HG03060 (cell line): ENCODE measurements around the gene WFDC5.
"Not testable (repeated sequence)": the region's sequence is repeated elsewhere in the genome, so short reads cannot be mapped to it uniquely, and the experiment has no call there.

Experiments
- ATAC-seq: cut with Tn5 transposase; IDR thresholded peaks from one replicate; pipeline ENCODE4 v1.9.1; 2021; ENCODE audit warnings: low read depth, moderate number of reproducible peaks; ENCODE audit not compliant: unreplicated experiment

Gene WFDC5

DNA sequence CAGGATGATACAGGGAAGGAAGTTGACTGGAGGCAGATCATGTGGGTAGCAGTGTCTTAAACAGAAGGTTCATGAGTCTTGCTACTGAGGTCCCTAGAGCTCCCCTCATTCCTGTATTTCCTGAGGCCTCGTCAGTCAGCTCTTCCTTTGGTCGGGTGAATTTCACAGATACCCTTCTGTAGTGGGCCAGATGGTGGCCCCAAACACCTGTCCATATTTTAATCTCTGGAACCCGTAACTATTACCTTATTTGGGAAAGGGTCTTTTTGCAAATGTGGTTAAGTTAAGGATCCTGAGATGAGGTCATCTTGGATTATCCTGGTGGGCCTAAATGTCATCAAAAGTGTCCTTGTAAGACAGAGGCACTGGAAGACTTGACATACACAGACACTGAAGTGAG is 23.6 kb downstream of the WFDC5 start:
- no peak for ATAC-seq

DNA sequence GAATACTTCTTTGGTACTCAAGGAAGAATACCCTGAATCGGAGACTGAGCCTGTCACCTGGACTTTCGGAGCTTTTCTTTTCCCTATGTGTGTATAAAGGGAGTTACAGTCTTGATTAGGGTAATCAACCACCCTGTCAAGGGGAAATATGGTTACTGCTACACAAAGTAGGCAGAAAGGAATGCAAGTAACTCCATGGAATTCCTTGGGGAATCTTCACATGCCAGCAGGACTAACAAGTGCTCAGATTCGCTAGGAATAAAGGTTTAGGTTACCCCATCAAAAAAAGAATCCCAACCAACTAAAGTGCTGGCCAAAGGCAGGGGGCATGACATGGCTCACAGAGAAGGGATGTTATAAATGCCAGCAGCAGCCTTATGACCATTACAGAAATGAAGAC is 24.5 kb downstream of the WFDC5 start:
- ATAC-seq = no peak

DNA sequence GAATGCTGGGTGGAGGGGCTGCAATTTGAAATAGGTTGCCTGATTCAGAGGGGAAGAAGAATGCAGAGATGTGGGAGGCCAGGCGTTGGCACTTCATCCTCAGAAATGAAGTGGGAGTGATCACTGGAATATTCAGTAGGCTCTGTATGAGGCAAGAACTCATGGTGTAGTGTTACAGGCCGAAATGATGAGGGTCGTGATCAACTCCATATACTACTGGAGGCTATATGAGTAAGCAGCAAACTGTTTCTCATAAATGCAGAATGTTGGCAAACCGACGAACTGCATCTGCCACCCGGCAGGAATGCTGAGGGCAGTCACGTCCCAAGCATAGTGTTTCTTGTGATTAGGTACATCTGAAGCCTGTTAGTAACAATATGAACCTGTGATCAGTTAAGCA is 26.7 kb downstream of the WFDC5 start:
- ATAC-seq = no peak

DNA sequence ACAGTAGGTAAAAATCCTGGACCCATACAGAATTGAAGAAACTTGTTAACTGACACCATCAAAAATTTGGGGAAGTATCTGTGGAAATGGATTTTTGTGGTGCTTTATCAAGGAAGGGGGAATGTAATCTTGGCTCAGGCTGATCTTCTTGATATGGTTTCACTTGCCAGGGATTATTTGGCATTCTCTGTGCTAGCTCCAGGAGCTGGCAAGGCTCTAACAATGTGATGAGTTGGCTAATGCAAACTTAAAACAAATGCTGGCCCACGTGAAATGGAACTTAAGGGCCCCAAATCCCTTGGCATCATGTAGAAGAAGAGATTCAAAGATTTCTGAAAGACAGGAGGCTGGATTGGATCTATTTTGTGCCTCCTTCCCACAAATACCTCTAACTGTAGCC is 27.2 kb downstream of the WFDC5 start:
- ATAC-seq = no peak

DNA sequence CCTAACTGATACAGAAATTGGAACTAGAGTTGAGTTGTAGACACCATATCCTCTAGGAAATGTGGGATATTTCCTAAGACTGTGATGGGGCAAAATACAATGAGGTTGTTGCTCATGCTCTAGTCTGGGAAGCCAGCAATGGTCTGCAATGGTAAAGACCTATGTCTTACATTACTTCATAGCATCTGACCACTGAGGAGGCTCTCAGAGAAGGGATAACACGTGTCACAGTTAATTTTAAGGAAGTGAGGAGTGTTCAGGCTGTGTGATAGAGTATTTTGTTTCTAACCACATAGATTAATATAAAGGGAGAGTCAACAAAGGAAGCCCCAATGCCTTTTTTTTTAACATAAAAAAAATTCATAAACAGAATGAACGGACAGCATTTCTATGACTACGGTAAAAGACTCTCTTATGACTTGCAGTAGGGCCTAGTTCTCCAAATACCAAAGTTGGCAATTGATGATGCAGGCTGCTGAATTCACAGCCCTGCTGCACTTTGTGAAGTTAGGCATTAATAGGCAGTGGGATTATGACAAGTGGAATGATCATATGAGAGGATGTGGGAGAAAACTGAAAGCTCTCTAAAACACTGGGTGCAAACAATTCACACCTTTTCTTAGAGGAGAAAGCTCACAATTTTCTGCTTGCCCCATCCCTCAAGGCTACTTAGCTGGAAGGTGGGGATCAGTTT is 27.7 kb downstream of the WFDC5 start:
- no peak for ATAC-seq

DNA sequence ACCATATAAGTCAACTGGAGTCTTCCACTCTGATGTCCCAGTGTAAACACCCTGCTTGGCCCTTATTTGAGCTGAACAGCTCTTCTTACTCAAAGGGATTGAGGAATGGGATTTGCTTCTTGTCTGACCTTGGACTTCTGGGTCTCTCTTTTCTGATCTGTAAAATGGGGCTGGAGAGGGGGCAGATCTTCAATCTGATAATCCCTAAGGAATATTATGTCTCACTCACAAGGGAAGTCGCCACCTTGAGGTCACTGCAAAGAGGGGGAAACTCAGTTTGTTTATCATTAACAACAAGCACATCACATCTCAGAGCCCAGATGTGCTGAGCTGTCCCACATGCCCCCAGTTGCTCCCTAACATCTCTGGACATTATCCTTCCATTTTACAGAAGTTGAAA is 29.1 kb downstream of the WFDC5 start:
- ATAC-seq = no peak

DNA sequence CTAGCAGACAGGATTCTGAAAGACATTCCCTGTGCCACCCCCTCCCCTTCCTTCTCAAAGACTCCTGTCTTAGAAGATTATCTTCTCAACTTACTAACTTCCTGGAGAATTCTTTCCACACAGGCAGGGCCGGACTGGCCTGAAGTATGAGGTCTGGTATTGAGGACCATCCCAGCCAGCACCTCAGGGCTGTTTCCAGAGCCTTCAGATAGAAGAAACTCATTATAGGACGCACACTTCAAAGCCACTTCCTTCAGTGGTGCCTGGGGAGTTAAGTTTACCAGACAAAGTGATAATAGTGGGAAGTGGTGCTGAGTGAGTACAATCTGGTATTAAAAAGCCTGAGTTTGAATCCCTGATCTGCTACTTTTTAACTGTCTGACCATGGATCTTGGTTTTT is 29.7 kb downstream of the WFDC5 start:
- no peak for ATAC-seq

DNA sequence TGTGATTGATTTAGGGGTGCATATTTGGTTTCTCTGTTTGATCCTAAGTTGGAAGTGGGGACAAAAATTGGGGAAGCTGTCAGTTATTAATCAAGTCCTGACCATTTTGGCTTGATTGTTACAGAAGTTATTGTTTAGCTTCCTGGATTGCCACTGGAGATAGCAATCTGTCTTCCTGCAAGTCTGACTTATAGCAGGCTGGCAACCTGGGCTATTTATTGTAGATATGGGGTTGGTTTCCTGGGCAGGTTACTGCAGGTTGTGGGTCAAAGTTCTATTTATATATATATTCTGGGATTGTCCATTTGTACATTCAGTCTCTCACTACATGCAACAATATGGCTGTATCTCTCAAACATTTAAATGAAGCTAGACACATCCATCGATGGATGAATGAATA is 31.8 kb downstream of the WFDC5 start:
- ATAC-seq = no peak

DNA sequence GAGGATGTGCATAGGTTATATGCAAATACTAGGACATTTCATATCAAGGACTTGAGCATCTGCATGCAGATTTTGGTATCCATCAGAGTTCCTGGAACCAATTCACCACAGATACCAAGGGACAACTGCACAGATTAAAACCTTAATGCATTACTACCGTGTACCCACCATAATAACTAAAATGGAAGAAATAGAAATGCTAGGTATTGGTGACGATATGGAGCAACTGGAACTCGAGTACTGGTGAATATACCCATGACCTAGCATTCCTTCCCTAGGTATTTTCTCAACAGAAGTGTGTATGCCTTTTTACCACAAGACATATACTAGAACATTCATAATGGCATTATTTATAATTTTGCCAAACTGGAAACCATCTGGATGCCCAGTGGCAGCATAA is 32.5 kb downstream of the WFDC5 start:
- no peak for ATAC-seq

DNA sequence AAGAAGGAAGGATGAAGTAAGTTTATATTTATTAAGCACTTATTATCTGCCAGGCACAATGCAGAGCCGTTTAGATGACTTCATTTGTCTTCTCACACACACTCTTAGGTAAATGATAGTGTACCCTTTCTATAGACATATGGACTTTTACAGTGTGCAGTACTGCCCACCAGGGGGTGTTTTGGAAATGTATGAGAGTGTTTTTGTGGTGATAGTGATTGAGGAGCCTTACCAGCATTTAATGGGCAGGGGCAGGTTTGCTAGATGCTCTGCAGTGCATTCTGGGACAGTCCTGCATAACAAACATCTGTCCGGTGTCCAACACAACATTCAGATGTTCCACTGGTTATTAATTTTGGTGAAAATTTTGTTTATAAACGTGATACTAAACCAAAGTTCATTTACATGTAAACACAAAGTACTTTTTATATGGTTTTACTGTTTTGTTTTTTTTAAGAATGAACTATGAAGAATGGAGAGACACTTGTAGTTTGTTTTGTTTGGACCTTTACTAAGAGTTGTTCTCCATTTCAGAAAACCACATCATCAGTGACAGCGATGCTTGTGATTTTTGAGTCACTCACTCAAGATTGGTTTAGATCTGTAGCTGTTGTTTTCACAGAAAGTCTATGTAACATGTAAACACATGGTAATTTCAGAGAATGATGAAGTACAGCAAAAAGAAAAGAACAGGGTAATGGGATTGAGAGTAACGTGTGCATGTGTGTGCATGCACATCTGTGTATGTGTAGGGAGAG is 33.9 kb downstream of the WFDC5 start:
- ATAC-seq = no peak

DNA sequence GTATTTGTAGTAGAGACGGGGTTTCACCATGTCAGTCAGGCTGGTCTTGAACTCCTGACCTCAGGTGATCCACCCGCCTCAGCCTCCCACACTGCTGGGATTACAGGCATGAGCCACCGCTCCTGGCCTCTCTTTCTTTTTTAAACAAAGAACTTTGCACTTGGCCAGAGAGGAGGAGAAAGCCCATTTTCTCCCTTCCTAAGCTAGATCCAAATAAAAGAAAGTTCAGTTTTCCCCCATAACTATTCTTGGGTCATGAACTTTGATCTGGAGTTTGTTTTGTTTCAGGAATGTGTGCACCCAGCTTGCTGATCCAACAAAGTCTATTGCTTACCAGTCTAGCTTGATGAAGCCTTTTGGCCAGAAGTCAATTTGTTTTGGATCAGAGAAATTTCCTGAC is 37.4 kb downstream of the WFDC5 start:
- ATAC-seq = no peak

DNA sequence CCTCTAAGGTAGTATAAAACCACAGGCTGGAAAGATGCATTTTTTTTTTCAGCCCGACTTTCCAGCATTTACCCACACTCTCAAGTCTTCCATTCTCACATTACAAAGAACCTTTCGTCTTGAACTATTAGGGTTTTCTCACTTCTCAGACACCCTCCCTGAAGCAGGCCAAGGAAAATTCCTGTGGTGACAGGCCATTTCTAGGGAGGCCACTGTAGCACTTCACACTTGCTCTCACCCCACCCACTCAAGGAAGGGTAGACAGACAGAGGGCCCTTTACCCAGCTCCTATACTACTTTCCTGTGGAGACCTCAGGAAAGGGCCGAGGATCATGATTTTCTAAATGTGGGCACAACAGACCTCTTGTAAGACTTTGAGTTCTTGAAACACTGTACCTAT is 41.8 kb downstream of the WFDC5 start:
- ATAC-seq = no peak

DNA sequence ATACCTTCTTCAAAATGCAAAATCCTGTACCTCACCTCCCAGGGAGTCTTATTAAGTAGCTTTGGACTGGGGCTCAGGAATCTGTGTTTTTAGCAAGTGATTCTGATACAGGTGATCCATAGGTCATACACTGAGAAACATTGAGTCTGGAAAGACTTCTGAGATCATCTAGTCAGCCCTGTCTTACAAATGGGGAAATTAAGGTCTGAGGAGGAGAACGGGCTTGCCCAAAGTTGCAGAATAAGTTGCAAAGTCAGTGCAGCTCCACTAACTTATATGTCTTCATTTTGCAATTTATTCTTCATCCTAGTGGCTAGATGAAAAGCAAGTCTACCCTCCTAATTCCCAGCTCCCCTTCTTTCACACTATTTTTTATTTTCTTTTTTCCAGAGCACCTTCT is 42.9 kb downstream of the WFDC5 start:
- no peak for ATAC-seq

DNA sequence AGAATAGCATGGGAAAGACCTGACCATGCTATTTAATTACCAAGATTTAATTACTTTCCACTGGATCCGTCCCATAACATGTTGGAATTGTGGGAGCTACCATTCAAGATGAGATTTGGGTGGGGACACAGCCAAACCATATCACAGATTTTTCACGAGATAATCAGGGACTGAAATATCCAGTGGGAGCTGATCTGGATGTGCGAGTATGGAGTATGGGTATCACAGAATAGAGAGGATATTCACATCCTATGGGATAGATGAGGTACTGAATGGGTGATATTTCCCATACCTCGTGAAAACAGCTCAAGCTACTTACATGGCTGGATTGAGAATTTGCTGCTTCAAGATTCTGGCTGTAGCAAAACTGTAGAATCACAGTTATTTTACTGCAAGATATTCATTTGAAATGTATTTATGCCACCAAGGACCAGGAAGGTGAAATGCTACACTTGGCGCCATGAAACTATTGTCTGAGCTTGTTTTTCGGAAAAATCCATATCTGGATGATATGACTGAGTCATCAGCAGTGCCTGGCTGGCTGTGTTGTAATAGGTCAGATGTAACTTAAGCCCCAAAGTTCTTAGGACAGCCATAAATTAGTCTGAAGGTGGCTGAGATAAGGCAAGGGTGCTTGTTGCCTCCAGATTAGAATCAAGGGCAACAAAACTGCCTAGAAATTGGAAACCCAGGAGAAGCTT is 43.9 kb downstream of the WFDC5 start:
- no peak for ATAC-seq

DNA sequence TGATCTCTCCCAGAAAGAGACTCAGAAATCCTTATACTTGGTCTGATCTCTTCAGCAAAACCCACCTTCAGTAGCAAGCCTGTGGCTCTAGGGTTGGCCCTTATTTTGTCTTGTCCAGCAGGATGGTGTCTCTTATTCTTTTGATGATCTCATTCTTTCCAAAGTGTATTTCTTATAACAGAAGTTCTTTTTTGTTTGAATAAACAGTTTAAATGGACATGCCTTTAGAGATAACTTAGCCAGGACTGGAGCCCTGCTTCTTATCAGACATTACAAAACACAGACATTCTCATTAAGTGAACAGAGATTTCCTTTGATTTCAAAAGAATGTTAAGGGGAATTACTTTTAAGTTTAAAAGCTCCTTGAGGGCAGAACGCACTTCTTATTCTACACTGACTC is 45.7 kb downstream of the WFDC5 start:
- no peak for ATAC-seq

DNA sequence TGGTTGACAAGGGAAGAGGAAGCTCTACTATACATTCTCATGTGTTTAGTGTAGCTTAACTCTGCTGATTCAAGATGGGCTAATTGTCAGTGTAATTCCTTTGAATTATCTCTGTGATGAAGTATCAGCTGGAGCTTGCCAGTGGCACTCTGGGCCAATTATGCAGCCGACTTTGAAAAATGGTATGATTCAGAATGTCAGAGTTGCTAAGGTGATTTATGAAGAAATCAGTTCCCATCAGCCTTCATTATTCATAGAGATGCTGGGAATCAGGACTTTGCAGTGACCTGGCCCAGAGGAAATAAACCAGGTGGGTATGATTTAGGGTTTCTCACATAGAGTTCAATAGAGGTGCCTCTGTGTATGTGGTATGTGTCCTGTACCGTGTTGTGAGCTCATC is 47.4 kb downstream of the WFDC5 start:
- ATAC-seq = no peak

DNA sequence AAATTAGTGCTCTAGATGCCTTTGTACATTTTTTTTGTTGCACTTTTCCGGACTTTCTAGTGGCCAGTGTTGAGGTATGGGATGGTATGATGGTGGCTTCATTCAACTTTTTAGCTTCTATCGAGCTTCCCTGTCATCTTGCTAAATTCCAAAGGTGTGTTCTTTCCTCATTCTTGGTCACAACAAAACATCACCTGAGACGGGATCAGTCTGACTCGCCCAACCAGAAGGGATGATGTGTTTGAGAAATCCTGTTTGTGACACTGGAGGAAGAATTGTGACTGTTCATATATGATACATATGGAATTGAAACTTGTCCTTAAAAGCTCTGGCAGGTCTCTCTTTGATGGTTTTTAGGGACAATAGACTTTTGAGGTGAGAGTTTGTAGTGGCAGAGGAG is 47.9 kb downstream of the WFDC5 start:
- no peak for ATAC-seq

DNA sequence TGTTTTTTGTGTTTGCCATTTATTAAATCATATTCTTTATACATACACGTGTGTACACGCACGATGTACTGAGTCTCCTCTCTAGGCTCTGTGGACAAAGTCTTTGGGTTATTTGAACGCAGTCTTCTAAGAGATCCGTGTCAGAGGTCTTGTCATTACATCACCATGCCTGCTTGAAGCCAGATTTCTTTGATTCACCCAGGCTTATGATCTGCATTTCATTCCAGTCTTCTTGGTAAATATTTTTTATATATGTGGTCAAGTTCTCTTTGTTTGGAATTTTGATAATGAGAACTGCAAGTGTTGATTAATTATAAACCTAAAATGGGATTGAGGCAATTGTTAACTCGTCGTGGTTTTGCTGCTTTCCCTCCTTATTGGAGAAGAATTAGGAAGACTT is 48.6 kb downstream of the WFDC5 start:
- ATAC-seq = no peak

DNA sequence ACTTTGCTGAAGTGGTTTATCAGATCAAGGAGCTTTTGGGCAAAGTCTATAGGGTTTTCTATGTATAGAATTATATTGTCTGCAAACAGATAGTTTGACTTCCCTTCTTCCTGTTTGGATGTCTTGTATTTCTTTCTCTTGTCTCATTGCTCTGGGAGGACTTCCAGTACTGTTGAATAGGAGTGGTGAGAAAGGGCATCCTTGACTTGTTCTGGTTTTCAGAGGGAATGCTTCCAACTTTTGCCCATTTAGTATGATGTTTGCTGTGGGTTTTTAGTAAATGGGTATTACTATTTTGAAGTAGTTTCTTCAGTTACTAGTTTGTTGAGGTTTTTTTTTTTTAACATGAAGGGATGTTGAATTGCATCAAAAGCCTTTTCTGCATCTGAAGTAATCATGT is 50.2 kb downstream of the WFDC5 start:
- ATAC-seq = no peak

DNA sequence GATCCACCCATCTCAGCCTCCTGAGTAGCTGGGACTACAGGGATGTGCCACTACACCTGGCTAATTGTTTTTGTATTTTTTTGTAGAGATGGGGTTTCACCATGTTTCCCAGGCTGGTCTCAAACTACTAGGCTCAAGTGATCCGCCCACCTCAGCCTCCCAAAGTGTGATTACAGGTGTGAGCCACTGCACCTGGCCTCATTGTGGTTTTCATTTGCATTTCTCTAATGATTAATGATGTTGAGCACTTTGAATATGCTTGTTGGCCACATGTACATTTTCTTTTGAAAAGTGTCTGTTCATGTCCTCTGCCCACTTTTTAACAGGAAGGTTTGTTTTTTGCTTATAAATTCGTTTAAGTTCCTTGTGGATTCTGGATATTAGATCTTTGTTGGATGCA is 51.9 kb downstream of the WFDC5 start:
- ATAC-seq = not testable (repeated sequence)

DNA sequence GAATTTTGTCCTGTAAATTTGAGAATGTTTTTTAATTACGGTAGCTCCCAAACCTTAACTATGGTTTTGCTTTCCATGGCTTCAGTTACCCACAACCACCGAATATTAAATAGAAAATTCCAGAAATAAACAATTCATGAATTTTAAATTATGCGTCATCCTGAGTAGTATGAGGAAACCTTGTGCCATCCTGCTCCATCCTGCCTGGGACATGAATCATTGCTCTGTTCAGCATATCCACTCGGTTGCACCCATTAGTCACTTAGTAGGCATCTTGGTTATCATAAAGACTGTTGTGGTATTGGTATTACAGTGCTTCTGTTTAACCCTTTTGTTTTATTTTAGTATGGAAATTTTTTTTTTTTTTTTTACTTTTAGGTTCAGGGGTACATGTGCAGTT is 53.7 kb downstream of the WFDC5 start:
- ATAC-seq = no peak

DNA sequence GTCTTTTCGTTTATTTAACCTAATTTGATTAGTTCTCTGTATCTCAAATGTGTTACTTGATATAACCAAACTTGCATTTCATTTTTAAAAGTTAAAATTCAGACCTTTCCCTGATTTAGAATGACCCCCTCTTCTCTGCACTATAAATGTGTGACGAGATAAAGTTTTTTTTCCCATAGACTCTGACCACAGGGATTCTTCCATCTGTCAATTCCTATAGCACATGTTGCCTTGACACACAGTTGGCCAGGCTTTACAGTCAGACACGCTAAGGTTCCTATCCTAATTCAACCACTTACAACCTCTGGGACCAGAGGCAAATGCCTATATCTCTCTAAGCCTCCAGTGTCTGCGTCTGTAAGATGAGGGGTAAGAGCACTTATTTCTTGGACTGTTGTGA is 54.7 kb downstream of the WFDC5 start:
- ATAC-seq = no peak
